Measurements from ENCODE around the gene BTN3A1.
"Not testable (repeated sequence)": the region's sequence is repeated elsewhere in the genome, so short reads cannot be mapped to it uniquely, and the experiment has no call there.

The BTN3A1 gene

DNA sequence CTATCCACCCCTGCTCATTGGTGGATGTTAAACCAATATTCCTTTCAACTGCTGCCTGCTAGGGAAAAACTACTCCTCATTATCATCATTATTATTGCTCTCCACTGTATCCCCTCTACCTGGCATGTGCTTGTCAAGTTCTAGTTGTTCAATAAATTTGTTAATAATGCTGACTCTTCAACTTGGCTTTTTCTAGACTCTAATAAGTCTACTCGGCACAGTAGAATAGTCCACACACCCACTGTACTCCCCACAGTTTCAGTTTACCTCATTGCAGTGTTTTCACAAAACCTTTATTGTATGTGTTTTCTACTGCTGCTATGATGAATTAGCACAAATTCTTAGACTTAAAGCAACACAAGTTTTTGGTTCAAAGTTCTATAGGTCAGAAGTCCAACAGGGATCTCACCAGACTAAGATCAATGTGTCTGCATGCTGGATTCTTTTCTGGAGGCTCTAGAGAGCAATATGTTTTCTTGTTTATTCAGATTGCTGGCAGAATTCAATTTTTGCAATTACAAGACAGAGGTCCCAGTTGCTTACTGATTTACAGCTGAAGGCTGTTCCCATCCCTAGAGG, 13.1 kb downstream of the BTN3A1 start:
- DNase-seq (ENCODE audit: low read depth), result no peak

DNA sequence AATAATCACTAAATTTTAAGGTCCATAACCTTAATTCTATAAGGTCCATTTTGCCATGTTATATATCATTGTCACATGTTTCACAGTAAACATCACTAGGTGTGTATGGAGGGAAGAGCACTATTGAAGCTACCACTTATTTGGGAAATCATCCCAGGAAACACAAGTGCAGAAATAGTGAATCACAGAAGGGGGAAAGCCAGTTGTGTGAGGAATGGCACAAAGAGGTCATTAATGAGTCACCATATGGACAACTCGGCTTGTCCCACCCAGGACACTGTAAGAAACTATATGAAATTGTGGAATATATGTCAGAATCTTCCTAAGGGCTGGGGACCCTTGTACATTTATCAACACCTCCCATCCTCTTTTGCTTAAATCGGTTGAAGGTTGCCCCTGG, 13.7 kb downstream of the BTN3A1 start:
- no peak for DNase-seq (ENCODE audit: low read depth)

DNA sequence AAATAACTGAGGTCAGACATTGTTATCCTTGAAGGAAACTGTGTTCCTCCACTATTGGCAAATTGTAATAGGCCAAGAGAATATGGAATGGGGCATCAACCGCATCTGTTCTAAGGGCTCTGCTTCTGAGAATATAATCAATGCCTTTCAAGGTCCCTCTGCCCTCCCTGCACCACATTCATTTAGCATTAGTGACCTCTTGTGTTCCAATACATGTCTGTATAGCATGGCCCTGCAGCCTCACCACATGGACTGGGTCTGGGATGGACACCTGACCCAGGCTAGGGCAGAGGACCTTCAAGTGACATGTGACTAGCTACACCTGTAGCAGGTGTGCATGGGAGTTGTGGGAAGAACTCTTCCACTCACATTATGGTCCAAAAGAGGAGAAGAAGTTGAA, 14.2 kb downstream of the BTN3A1 start:
- DNase-seq (ENCODE audit: low read depth), result no peak

DNA sequence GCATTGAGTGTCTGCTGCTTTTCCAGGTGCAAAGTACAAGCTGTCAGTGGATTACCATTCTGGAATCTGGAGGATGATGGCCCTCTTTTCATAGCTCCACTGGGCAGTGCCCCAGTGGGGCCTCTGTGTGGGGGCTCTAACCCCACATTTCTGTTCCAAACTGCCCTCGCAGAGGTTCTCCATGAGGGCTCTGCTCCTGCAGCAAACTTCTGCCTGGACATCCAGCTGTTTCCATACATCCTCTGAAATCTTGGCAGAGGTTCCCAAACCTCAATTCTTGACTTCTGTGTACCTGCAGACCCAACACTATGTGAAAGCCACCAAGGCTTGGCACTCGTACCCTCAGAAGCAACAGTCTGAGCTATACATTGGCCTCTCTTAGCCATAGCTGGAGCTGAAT, 16.0 kb downstream of the BTN3A1 start:
- DNase-seq (ENCODE audit: low read depth), result not testable (repeated sequence)

DNA sequence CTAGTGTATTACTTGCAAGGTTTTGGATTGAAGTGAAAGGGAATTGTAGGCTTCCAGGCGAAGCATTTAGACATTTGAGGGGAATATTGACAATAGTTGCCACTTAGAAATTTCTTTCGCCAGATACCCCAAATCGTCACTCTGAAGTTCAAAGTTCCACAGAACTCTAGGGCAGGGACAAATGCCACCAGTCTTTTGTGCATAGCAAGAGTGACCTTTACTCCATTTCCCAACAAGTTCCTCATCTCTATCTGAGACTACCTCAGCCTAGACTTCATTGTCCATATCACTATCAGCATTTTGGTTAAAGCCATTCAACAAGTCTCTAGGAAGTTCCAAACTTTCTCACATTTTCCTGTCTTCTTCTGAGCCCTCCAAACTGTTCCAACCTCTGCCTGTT, 16.7 kb downstream of the BTN3A1 start:
- DNase-seq (ENCODE audit: low read depth), result not testable (repeated sequence)

DNA sequence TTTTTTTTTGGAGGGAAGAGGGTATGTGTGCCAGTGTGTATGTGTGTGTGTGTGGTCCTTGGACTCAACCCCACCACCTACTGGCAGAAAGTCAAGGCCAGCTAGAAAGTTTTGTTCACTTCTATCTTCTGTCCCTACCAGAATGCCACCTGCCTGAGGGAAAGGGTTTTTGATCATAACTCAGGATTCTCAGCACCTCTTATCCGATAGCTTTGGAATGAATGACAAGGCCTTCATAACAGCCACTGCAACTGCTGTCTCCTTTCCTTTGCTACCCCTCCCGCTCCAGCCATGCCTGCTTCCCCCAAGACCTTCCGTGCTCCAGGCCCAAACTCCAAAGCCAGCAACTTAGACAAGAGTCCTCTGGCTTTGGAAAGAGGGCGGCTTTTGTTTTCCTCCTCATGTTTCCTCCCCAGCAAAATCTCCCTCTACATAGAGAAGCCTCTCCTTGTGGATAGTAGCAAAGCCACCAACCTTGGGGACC, 18.7 kb downstream of the BTN3A1 start:
- no peak for DNase-seq (ENCODE audit: low read depth)

DNA sequence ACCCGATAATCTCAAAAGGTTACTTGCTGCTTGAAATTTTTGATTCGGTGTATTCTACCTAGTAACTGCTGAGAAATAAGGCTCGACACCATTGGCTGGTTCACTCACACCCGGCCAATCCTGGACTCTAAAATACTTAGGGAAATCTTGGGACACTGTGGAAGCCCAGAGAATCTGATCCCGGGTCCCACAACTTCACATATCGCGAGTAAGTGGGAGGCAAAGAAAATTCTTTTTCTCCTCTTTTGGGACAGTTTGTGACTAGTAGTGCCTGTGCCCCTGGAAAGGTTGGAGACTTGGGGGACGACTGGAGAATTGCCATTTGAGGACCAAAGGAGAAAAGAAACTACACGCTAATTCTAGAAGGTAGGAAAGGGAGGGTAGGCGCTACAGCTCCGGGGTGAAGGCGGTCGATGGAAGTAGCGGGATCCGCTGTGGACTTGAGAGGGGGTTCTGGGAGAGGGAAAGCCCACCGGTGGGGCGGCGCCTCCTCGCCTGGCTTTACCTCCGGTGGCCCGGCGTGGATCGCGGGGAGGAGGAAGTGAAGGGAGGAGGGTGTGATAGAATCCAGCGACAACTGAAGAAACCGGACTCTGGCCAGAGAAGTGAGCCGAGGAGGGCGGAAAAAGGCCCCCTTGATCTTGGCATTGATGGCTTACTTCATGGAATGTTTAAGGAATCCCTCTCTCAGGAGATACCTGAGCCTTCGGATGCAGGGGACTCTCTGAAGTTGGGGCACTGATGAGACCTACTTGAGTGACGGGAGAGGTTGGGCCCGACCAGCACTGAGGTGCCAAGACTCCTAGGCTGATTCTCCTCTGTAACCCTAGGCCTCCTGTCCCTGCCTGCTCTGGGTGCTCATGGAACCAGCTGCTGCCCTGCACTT, 19.4 kb downstream of the BTN3A1 start:
- peak; percentile 19 for DNase-seq (ENCODE audit: low read depth)

DNA sequence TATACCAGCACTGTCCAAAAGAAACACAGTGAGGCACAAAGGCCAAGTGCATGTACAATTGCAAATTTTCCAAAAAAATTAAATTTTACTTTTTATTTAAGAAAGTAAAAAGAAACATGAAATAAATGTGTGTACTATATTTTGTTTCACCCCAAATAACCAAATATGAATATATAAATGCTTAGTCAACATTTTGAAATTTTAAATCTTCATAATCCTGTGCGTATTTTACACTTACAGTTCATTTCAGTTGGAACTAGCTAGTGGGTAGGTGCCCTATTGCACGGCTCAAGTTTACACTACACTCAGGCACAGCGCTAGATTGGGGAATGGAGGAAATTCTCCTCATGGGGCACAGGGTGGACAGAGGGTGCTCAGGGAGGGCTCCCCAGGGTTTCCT, 20.3 kb downstream of the BTN3A1 start:
- DNase-seq (ENCODE audit: low read depth), result no peak

DNA sequence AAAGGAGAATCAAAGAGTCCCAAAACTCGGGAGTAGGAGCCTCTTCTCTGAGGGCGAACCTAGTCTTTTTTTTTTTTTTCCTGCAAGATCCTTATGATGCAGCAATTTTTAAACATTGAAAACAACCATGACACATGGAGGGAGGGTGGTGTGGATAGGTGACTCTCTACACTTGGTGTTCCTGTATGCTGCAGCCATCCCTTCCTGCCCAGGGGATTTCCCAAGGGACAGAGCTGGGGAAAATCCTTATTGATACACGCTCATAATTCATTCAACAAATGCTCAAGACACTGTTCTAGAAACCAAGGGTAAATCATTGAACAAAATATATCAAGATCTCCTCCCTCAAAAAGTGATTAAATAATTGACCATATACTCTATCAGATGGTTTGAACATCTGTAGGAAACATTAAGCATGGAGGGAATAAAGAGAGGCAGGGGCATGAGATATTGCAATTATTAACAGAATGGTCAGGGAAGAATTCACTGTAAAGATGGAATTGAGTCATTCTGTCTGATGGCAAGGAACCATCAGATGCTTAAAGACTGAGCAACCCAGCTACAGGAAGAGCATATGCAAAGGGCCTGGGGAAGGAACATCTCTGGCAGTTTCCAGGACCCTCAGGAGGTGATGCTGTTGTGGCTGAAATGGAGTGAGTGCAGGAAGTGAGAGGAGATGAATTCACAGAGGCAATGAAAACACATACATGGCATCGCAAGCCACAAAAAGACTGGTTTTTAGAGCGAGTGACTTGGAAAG, 24.8 kb downstream of the BTN3A1 start:
- DNase-seq (ENCODE audit: low read depth), result no peak

DNA sequence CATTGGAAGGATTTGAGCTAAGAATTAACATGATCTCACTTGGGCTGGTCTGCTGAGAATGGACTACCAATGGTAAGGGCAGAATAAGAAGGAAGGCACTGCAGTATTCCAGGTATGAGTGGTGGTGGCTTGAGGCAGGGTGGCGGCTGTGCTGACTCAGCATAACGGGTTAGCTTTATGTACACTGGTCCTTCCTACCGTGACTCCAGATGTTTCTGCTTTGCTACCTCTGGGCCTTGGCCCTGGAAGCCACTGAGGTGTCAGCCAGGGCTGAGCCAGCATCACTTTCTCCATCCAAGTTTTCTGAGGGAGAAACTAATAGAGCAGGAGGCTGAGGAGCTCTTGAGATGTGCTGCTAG, 25.4 kb downstream of the BTN3A1 start:
- no peak for DNase-seq (ENCODE audit: low read depth)

DNA sequence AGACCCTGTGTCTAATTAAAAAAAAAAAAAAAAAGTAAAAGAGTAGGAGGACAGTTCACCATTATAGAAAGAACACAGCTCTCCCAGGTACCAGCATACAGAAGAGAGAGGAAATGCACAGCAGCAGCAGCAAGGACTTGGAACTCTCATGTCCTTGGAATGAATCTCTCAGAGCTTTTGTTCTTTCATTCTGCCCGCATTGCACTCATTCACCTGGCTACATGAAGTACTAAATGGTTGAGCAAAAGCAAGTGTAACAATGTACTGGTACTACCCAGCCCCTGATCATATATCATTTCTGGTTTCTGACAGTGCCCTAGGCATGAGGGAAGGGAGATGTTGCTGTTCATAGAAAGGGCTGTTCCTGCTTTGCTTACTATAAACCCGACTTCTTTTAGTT, 26.1 kb downstream of the BTN3A1 start:
- DNase-seq (ENCODE audit: low read depth), result no peak

DNA sequence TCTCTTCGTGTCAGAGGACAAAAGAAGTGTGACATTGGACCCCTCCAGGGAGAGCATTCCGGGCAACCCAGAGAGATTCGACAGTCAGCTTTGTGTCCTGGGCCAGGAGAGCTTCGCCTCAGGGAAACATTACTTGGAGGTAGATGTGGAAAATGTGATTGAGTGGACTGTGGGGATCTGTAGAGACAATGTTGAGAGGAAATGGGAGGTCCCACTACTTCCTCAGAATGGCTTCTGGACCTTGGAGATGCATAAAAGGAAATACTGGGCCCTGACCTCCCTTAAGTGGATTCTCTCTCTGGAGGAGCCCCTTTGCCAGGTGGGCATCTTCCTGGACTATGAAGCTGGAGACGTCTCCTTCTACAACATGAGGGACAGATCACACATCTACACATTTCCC, 28.7 kb downstream of the BTN3A1 start:
- DNase-seq (ENCODE audit: low read depth), result no peak

DNA sequence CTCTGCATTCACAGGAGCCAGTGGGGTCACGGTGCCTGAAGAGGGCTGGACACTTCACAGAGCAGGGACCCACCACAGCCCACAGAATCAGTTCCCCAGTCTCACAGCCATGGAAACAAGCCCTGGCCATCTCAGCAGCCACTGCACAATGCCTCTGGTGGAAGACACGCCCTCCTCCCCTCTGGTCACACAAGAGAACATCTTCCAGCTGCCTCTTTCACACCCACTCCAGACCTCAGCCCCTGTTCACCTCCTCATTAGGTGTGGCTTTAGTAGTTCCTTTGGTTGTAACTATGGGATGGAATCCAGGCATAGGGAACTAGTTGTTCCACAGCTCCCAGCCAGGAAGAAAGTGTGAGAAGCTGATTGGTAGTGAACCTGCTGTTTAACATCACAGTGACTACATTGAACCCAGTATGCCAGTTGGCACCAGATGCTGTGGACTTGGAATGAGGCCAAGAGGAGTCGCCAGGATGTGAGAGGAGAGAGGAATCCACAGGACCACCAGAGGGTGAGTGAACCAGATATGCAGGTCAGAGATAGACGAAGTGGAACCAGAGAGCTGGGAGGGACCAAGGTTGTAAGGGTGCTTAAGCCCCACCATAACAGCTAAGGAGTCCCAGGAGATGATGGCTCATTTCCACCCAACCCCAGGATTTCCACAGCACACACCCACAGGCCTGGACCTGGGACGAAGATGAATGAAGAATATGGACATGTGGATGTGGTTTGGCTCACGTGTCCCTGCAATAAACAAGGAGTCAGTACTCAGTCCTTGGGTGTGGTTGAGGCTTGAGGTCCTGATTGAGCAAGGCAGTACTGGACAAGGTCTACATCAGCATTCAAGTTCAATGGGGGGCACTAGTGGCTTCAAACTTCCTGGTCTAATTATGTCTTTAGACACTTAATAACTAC, 29.4 kb downstream of the BTN3A1 start:
- no peak for DNase-seq (ENCODE audit: low read depth)

DNA sequence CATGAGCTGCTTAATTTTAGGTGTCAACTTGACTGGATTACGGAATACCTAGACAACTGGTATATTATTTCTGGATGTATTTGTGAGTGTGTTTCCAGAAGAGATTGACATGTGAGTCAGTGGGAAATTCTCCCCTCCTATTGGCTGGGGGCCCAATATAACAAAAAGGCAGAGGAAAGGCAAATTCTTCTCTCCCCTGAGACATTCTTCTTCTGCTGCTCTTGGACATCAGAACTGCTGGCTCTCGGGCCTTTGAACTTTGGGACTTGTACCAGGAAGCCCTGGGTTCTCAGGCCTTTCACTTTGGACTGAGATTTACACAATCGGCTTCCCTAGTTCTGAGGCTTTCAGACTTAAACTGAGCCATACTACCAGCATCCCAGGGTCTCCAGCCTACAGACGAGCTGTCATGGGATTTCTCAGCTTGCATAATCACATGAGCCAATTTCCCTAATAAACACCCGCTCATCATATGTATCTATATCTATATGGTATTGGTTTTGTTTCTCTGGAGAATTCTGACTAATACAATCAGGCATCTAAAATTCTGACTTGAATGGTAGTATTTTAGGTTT, 30.6 kb downstream of the BTN3A1 start:
- DNase-seq (ENCODE audit: low read depth), result no peak

DNA sequence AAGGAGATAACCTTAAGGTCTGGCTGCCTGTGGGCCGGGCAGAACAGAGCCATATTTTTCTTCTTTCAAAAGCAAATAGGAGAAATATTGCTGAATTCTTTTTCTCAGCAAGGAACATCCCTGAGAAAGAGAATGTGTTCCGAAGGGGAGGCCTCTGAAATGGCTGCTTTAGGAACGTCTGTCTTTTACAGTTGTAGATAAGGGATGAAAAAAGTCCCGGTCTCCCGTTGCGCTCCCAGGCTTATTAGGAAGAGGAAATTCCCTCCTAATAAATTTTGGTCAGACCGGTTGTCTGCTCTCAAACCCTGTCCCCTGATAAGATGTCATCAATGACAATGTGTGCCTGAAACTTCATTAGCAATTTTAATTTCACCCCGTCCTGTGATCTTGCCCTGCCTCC, 31.6 kb downstream of the BTN3A1 start:
- DNase-seq (ENCODE audit: low read depth), result not testable (repeated sequence)

DNA sequence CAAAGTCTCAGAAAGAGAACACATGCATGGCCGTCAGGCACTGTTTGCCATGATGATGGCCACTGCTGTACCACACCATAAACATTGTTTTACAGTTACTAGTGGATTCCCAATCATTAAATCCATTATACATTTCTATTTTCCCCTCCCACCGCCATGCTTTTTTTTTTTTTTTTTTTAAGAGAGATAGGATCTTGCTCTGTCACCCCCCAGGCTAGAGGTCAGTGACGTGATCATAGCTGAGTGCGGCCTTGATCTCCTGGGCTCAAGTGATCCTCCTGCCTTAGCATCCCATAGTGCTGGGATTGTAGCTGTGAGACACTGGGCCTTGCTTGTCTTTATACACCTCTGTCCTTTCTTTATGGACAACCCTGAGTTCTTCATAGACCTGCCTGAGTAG, 33.9 kb downstream of the BTN3A1 start:
- DNase-seq (ENCODE audit: low read depth), result no peak

DNA sequence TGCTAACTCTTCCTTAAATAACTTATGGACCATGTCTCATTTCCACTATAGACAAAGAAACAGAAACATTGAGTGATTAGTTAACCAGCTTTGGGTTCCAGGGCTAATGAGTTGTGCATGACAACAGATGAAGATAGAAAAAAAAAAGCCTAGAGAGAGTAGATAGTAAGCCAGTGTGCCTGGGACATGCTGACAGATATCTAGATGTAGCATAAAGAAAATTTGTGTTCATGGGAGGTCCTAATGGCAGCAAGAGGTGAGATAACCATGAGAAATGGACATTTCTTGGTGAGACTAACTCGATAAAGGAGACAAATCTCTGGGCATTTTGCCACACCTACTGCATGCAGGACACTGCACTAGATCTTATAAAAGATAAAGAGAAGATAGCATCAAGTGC, 35.5 kb downstream of the BTN3A1 start:
- DNase-seq (ENCODE audit: low read depth), result no peak

DNA sequence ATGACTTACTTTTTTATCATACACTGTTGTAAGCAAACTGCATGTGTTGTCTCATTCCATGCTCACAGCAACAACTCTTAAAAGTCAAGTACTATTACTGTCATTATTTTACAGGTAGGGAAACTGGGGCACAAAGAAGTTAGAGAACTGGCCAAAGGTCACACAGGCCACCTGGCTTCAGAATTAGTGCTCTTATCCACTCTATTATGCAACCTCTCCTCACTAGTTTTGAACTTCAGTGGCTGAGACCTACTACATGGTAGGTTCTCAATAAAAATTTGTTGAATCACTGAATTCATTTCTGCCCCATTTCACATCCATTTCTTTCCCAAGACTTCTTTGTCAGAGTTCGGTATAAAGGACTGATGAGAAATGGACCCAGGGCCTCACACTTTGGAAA, 35.9 kb downstream of the BTN3A1 start:
- no peak for DNase-seq (ENCODE audit: low read depth)

DNA sequence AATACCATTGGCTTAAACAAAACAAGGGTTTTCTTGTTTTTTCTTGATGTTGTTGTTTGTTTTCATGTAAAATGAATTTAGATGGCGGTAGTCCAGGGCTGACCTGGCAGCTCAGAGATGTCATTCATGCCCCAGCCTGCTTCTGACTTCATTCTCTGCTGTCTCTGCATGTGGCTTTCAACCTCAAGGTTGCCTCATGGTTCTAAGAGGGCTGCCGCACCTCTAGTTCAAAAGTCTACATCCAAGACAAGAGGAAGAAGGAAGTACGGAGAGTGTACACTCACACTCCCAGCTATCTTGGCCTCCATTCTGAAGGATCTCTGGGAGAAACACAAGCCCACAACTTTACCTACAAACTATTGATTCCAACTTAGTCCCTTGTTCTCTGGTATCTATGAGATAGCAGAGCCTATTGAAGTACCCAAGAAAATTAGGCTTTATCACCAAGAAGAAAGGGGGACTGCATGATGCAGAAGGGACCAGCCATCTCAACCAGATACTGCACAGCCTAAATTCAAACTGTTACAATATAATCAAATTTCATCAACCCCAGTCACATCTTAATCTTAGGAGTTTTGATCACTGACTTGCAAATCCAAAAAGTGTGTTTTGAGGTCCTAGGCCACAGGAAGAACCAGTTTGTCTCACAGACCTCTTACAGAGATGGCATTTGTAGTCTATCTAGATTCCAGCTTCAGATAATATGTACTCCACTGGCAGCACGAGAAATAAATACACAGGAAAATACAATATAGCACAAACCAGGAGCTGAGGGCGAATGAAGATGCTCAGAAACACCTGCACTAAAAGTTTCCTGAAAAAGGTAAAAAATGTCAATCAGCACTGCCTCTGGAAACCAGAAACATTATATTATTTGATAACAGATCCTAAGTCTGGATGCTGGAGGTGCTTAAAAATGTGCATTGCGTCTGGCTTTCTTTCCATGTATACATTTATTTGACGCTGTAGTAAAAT, 37.4 kb downstream of the BTN3A1 start:
- DNase-seq (ENCODE audit: low read depth), result no peak

DNA sequence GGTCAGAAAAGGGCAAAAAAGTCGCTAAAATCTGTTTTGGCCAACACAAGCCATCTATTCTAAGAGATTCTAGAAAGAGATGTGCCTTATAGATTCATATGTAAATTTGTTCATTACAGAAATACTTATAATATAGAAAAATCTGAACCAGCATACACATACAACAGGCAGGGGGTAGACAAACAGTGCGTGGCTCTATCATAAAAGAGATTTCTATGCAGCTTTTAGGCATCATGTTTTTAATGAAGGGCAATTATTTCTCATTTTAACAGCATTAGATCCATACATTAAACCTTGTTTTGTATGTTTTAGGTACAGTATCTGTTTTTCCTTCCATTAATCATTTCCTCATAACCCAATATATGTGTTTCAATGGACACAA, 38.9 kb downstream of the BTN3A1 start:
- no peak for DNase-seq (ENCODE audit: low read depth)

Data from activated T-helper 9 cell treated with anti-CD3 and anti-CD28 coated beads, Interleukin-2, amount 50 U/mL, for 16 hours (primary cell).